ENCODE results near the gene CAMK2N1. TPM values are rescaled to one million over a fixed set of nuclear protein-coding genes. Genes with fewer than 3 reads are reported as not detected.

CAMK2N1 gene
- total and polyA plus RNA-seq, 8 donors: 17.9 to 91.0 (median 61.8) TPM

- ATAC-seq (no peak), DNase-seq (no peak)
- H3K9me3 ChIP-seq: no peaks in the 10 kb centered on the region
- peaks cover 0 to 27% of the 10 kb centered on the region in 2 donors for H3K27me3 ChIP-seq
- no peak for TF ChIP-seq CTCF (IDR thresholded peaks at IDR 0.05)
- intact Hi-C loops (cut with DNase I): no loop called here
- H3K36me3 ChIP-seq: no peaks in the 10 kb centered on the region
- H3K4me3 ChIP-seq: no peak overlapping the region
- H3K4me1 ChIP-seq: no peaks in the 10 kb centered on the region
- H3K27ac ChIP-seq: no peak overlapping the region
Measured at GRCh38 chr1:20458717-20459116, 27.3 kb downstream of the CAMK2N1 start.

GRCh38 chr1:20454004-20454403 is 32.0 kb downstream of the CAMK2N1 start:
- H3K27ac ChIP-seq: no peak overlapping the region
- H3K9me3 ChIP-seq: no peaks in the 10 kb centered on the region
- intact Hi-C loops (cut with DNase I): no loop called here
- no peaks in the 10 kb centered on the region for H3K36me3 ChIP-seq
- H3K4me1 ChIP-seq: no peaks in the 10 kb centered on the region
- no peak for TF ChIP-seq CTCF (IDR thresholded peaks at IDR 0.05)
- H3K27me3 ChIP-seq: peaks cover 0 to 39% of the 10 kb centered on the region in 2 donors
- ATAC-seq (no peak), DNase-seq (no peak)
- no peak overlapping the region for H3K4me3 ChIP-seq

- Histone ChIP-seq H3K27ac (no peak overlapping the region), H3K36me3 (no peaks in the 10 kb centered on the region), H3K4me3 (no peak overlapping the region), H3K4me1 (no peaks in the 10 kb centered on the region), H3K9me3 (no peaks in the 10 kb centered on the region), H3K27me3 (peaks cover 0 to 41% of the 10 kb centered on the region in 2 donors)
- intact Hi-C loops (cut with DNase I): no loop called here
- ATAC-seq (no peak), DNase-seq (no peak)
- TF ChIP-seq CTCF (IDR thresholded peaks at IDR 0.05): no peak
Measured at GRCh38 chr1:20449735-20450311, 36.2 kb downstream of the CAMK2N1 start.

GRCh38 chr1:20448671-20449071 is 37.3 kb downstream of the CAMK2N1 start:
- Histone ChIP-seq H3K4me1 (no peaks in the 10 kb centered on the region), H3K4me3 (no peak overlapping the region), H3K36me3 (no peaks in the 10 kb centered on the region), H3K27ac (no peak overlapping the region), H3K27me3 (peaks cover 0 to 41% of the 10 kb centered on the region in 2 donors), H3K9me3 (no peaks in the 10 kb centered on the region)
- TF ChIP-seq CTCF (IDR thresholded peaks at IDR 0.05): no peak
- ATAC-seq: no peak
- no peak for DNase-seq
- intact Hi-C loops (cut with DNase I): no loop called here

GRCh38 chr1:20447794-20448193 is 38.2 kb downstream of the CAMK2N1 start:
- no peaks in the 10 kb centered on the region for H3K9me3 ChIP-seq
- H3K4me3 ChIP-seq: no peak overlapping the region
- intact Hi-C loops (cut with DNase I): no loop called here
- no peak for DNase-seq
- no peak overlapping the region for H3K27ac ChIP-seq
- no peak for TF ChIP-seq CTCF (IDR thresholded peaks at IDR 0.05)
- no peaks in the 10 kb centered on the region for H3K4me1 ChIP-seq
- no peak for ATAC-seq
- H3K36me3 ChIP-seq: no peaks in the 10 kb centered on the region
- peaks cover 0 to 41% of the 10 kb centered on the region in 2 donors for H3K27me3 ChIP-seq
